Mesenteric fat pad (tissue), 1 donor: ENCODE data around the gene KCNQ5. TPM values are rescaled to one million over a fixed set of nuclear protein-coding genes. Genes with fewer than 3 reads are reported as not detected.

Source experiments
- DNase-seq: peaks from one replicate; pipeline ENCODE4 v3.0.0-alpha.2; 2020; ENCODE audit warnings: low spot score
- total RNA-seq: library from RNA; stranded (reverse); fragmentation: NEBNext Ultra II Directional; extraction: Animal tissue kit (Norgen Biotek cat#: 25700); gene quantifications from one replicate; pipeline ENCODE4 v1.2.1, GENCODE V29; 2021
- donor health status: DM: yes; HTN: yes; CAD: no.

Gene KCNQ5
- total RNA-seq, 1 donor from 2014 or later, result not detected

DNA sequence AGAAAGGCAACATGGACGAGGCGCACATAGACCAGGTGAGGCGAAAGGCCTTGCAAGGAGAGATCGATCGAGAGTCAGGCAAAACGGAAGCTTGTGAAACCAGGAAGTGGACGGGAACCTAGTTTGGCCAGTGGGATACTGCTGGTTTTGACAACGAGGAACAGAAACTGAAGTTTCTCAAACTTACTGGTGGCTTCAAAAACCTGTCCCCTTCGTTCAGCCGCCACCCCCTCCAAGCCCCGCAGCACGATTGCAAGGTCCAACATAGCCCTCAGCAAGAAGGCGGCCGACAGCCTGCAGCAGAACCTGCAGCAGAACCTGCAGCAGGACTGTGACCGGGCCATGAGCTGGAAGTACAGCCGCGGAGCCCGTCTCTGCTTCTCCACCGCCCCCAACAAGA, 365.4 kb downstream of the KCNQ5 start:
- no peak for DNase-seq

DNA sequence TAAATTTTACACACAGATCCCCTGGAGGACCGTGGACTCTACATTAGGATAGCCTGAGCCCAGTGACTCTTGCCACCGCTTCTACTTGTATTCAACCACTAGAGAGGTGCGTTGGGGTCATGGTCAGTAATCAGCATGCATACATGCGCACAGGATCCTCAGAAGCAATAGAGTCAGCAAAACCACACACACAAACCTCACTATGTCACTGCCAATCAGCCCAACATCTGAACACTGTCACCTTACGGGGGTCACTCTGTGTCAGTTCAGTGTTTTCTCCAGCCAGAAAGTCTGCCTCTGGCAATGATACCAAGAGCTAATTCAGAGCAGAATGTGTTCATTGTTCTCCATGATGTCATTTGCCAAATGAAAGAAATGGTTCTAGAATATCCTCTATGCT, 378.1 kb downstream of the KCNQ5 start:
- no peak for DNase-seq

DNA sequence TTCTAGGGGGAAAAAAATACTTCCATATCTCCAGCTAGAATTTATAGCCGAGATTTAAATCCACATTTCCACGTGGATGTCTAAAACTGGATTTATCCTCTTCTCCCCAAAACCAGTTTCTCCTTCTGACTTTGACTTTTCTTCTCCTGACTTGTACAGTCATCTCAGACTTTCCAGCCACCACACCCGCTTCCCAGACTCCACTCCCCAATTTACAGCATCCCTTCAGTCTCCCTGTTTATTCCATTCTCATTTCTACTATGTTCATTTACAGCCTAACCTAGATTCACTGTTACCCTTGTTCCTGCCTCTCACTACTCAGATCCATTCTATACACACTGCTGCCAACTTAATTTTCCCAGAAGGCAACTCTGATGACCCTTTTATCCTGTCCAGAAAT, 378.6 kb downstream of the KCNQ5 start:
- DNase-seq, result no peak

DNA sequence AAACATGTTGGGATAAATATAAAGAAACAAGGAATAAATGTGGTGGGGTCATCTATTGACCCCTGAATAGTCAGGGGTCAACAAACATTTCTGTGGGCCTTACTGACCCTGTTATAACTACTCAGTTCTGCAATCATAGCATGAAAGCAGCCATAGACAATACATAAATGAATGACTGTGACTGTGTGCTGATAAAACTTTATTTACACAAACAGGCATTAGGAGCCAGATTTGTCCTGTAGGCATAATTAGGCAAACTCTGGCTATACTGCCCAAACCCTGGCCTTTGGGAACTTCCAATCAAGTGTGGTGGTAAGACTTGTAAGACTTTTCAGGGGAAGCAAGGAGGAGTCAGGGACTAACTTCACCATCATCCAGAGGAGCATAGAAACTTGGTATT, 380.7 kb downstream of the KCNQ5 start:
- no peak for DNase-seq

DNA sequence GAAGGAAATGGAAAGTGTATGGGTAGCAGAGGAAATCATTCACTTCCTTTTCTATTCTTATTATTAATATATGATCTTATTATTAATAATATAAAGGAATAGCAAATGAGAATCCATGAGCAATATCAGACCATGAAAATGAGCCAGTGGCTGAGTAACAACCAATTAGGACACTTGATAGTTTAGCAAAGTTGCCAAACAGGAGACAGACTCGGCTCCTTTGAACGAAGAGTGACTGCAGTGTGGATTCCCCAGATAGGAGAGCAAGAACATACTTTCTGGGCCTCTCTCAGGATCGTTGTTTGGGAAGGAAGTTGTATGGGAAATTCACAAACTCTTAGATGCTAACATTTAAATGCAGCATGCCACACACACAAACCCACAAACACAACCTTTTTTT, 381.4 kb downstream of the KCNQ5 start:
- no peak for DNase-seq

DNA sequence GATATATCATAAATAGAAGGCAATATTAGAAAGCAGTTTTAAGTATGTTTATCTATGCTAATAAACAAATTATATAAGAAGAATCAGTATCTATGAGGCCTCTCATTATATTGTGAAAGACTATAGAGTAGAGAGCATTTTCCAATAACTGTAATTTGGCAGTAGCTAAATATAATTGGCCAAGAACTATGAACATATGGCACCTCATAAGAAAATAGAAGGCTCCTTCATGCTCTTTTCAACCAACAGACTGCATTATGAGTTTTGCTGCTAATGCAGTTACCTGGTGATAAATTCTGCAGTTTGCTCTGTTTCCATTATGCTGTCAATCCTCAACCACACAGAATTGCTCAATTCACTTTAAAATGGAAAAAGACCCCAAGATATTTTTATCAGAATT, 382.4 kb downstream of the KCNQ5 start:
- no peak for DNase-seq

DNA sequence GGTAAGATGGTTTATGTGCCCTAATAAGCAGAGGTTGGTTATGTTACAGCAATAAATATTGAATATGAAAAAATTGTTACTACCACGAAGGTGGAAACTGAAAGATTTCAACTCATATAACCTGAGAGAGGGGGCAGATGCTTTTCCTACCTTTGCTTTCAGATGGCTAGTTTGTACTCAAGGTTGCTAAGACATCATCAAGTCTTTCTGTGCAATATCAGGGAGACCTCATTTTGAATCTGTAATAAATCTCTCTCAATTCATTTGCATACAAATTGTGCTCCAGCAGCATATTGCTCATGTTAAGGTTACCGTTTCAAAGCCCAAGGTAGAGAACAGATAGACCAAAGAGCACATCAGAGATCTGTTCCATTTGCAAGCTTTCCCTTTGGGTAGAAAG, 383.0 kb downstream of the KCNQ5 start:
- no peak for DNase-seq

DNA sequence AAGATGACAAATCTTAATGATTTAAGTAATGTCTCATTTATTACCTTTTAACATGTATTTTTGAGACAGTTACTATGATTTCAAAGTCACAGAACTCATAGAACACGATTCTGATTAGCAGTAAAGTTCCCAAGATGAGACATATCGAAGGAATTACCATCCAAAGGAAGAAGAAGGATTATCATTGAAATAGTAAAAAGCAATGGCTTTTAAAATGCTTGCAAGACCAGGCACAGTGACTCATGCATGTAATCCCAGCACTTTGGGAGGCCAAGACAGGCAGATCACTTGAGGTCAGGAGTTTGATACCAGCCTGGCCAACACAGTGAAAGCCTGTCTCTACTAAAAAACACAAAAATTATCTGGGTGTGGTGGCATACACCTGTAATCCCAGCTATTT, 384.3 kb downstream of the KCNQ5 start:
- DNase-seq, result no peak

DNA sequence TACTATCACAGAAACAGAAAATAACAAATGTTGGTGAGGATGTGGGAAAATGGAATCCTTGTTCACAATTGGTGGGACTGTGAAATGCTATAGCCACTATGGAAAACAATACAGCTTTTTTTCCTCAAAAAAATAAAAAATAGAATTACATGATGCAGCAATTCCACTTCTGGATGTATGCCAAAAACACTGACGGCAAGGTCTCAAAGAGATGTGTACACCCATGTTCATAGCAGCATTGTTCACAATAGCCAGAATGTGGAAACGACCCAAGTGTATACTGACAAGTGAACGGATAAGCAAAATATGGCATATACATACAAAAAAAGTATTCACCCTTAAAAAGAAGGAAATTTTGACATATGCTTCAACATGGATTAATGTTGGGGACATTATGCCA, 390.1 kb downstream of the KCNQ5 start:
- no peak for DNase-seq

DNA sequence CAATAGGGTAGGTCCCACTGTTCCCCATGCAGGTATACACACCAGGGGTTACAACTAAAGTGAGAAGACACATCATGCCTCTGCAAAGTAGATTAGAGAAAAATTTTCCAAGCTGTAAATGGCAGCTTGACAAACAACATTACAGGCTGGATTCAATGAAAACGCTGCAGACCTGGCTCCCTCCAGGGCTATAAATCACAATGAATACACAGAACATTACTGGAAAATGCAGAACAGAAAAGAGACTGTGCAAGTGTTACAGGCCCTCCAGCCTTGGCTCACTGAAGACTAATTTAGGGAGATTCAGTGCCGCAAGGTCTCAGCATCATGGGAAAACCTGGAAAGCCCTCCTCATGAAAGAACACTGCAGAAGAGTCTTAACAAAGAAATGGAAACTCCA, 395.6 kb downstream of the KCNQ5 start:
- no peak for DNase-seq

DNA sequence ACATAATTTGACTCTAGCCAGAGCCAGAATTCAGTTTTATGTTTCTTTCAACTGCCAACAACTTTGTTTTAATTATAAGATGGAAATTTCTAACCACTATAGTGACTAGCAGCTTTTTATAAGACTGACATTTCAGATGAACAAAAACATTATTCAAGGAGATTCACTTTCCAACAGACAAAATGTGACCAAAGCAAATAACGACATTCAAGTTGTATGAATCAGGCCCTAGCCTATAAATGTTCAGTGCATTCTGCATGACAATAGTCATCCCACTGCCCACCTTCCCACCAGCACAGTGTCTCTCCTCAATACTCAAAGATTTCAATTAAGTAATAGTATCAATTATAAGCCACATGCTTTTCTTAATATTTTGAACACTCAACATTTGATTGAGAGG, 402.7 kb downstream of the KCNQ5 start:
- no peak for DNase-seq

DNA sequence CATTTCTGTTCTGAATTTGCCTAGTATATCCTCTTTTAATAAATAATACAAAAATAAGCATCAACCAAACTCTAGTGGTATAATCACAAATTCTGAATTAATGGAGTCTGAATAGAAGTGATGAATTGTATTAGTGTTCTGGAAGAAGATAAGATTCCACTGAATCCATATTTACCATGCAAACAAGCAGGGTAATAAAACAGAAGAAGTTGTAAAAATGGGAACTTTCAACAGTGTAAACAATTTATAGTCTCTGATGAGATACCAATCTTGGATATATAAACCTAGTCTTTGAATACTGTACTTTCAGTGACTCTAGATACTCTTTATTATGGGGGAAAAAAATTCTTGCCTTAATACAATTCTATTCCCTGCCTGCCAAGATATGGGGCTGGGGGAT, 405.8 kb downstream of the KCNQ5 start:
- no peak for DNase-seq

DNA sequence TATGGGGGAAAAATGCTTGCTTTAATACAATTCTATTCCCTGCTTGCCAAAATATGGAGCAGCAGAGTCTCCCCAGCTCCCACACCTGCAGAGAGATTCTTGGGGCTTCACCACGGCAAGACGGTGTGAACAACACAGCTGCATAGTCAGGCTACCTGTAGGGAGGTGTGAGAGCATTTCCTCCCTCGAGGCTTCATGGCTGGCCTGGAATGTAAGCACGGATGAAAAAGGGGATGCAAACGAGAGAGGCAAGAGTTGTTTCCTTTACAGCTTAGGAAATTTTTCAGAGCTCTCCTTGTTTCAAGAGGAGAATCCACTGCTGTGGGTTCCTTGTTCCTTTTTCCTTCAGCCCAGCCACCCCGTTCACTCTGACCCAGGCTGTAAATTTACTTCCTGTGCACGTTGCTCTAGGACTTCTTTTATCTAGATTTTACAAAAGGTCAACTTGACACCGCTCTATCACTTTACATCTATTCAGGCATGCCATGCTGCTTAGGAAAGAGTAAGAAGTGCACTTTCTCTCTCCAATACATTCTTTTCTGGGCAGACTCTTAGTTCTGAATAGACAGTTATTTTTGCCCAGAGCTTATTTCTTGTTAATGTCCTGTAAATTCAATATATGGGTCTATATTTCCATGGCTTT, 406.4 kb downstream of the KCNQ5 start:
- no peak for DNase-seq

DNA sequence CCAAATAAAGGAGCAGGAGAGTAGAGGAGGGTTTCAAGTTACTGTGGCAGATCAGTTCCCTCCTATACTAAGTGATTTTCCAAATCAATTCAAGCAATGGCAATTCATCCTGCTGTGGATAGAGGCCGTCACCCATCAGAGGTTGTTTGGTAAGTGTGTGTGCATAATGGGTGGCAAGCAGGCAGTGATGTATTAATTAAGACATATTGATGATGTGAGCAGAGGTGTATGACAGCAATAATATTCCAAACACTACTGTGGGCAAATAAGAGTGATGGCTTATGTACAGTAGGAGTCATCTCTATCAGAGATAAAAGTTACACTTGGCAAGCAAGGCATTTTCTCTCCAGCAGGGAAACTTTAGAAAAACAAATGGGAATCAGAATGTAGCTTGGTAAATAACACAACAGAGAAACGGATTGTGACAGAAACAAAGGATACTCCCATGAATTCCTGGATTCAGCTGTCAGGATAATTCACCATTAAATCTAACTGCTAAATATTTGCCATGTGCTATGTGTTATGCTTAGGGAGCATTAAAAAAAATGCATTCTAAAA, 407.1 kb downstream of the KCNQ5 start:
- DNase-seq, result no peak

DNA sequence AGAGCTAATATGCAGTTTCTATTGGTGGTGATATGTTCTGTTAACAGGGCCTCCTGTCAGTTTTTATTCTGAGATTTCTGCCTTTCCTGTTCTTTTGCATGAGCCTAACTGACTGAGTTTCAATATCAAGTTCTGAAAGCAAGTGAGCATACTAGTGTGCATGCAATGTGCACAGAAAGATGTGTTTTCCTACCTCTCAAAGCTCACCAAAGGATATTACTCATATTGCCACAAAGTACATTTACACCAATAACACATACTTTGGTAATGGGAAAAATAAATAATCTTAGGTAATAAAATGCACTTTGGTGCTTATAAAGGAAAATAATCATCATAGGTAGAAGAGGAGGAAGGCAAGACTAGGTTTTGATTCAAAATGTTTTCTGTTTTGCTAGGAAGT, 408.4 kb downstream of the KCNQ5 start:
- DNase-seq, result no peak

DNA sequence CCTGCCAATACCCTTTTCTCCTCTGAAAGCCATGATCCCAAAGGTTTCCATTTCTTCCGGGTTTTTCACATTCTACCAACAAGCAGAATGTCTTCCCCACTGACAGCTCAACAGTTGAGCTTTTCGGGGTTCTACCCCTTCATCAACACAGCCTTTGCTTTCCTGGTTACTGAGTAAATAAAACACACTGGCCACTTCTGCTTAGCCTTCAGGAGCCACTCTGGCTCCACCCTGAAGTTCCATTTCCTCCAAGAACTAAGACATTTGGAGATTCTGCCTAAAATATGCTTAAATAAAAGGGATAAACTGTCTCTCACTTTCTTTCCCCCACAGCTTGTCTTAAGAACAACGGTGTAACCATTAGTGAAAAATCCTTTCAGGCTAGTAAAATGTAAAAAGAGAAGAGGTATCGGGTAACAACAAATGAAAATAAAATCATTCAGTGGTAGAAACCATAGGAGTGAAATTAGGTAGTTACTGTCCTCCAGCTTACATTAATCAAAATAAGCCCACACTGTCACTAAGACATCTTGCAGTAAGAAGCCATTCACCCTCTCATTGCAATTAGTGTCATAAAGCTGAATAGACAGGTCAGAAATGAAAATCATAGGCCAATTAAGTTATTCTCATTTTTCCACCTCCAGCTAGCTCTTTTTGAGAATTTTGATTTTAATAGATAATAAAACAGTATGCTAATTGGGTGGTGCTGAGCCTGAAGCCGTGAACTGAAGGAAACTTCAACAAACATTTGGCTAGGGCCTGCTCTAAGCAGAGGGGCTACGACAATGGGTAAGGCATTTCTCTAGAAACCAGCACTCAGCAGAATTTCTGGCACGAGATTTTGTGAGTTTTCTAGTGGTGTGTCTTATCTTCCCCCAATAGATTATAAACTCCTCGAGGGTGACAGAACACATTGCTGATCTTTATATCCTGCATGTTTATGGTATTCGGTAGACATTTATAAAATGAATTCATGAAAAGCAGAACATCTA, 409.2 kb downstream of the KCNQ5 start:
- DNase-seq, result no peak

DNA sequence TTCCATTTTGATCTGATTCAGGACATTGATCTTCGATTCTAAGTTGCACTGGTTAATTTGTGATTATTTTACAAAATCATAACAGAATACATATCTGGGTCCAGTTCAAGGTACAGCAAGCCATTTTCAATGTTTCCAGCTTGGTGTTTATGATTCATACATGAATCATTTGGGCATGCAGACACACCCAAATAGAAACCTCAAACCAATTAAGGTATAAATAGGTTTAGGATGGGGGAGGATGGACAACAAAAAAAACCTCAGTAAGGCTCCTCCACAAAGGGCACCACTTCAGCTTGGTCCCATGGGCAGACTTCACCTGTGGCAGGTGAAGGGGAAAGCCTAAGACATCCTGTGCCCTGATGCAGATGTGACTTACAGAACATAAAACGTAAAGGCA, 410.7 kb downstream of the KCNQ5 start:
- DNase-seq, result no peak

DNA sequence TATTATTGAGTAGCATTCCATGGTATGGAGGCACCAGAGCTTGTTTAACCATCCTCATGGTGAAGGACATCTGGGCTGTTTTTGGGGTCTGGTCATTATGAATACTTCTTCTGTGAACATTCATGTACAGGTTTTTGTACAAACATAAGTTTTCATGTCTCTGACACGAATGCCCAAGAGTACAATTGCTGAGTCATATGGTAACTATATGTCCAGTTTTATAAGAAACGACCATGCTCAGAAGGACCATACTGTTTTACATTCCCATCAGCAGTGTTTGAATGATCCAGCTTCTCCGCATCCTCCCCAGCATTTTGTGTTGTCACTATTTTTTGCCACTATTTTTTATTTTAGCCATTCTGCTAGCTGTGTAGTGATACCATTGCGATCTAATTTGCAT, 414.8 kb downstream of the KCNQ5 start:
- DNase-seq, result no peak

DNA sequence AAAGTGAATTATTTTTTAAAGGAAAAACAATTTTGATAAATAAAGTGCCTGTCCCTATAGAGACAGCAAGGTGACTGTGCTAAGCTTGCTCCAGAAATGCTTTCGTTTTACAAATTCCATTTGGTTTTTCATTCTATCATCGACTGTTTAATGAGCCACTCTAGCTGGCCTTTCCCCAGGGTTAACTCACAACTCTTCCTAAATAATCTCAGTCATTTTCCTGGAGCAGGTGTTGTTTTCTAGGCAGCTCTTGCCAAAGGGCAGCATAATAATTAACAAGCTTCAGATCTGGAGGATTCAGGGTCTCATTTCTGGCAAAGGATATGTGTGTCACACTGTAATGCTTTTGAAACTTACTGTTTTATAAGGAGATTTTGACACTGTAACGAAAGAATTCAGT, 419.2 kb downstream of the KCNQ5 start:
- DNase-seq, result no peak

DNA sequence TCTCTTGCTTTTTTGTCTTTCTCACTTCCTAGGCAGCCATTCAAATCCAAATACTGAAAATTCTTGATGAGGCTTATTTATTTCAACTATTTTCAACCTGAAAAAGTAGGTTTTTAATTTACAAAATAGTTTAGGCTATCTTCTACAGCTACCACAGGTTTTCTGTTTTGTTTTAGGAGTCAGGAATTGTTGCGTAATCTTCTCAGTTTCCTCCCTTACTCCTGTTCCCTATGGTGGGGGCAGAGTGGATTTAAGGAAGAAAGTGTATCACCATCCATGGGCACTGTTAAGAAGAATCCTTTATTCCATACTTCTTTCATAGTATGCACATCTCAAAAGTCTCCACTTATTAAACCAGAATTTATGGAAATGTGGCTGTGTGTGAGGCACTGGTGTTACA, 421.0 kb downstream of the KCNQ5 start:
- DNase-seq, result no peak

DNA sequence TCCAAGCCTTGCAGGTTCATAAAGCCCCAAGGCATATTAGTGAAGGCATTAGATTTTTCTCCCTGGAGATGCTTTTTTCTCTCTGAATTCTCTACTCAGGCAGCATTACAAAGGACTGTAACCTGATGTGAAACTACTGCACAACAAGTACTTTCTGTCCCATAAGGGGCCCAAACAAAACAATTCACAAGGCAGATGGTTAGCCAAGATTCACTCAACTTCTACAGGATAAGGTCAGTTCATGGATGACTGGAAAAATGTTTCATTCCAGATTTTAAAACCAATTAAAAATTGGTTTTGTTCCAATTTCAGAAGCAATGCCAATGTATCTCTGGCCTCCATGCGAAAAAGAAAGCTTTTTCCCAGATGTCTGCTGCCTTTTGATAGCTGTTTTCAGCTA, 421.6 kb downstream of the KCNQ5 start:
- no peak for DNase-seq

DNA sequence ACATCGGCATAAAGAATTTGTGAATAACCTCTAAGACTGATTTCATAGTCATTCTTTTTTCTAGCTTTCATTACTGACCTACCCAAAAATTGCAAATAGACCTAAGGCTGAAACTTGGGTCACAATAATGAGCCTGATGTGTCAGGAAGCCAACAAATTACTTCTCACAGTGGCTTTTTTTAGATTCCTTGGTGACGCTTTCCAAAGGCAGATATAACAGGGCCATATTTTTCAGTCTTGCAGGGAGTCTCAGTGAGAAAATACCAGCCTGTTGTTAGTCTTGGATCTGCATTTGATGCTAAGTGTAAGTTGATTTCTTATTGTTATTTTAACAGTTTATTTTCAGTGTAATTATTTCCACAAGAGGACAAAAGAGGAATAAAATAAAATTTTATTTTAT, 423.7 kb downstream of the KCNQ5 start:
- DNase-seq, result no peak

DNA sequence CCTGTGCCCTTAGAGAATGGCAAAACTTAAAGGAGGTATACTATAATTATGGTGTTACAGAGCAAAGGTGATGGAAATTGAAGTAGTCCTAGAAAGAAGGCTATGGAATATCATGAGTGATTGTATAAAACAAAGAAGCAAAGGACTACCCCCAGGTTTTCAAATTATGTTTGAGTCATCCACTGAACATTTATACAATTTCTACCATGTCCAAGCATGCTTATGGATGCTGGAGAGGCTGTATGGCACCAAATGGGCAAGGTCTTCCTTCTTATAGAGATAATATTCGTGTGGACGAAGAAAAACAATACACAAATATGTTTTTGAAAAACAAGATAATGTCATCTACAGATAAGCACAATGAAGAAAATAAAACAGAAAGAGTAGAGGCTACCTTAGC, 425.9 kb downstream of the KCNQ5 start:
- DNase-seq, result no peak
